IPS-15b (cell line): Measurements from ENCODE around the gene SLC4A2.

Experiments used
- H3K27me3 ChIP-seq: one replicate; pipeline ENCODE4 v1.6.1; 2013; ENCODE audit warnings: low read length; ENCODE audit not compliant: control insufficient read depth, insufficient read depth
- H3K36me3 ChIP-seq: one replicate; pipeline ENCODE4 v1.6.1; 2013; ENCODE audit warnings: low read length; ENCODE audit not compliant: control insufficient read depth, insufficient read depth
- H3K4me1 ChIP-seq: one replicate; pipeline ENCODE4 v1.6.1; 2013; ENCODE audit warnings: mild to moderate bottlenecking, low read length; ENCODE audit not compliant: control insufficient read depth, insufficient read depth
- H3K4me3 ChIP-seq: one replicate; pipeline ENCODE4 v1.5.1; 2013; ENCODE audit warnings: low read depth, low read length
- H3K9ac ChIP-seq: one replicate; pipeline ENCODE4 v1.6.1; 2013; ENCODE audit warnings: low read depth, mild to moderate bottlenecking, low read length
- H3K9me3 ChIP-seq: one replicate; pipeline ENCODE4 v1.6.1; 2013; ENCODE audit warnings: mild to moderate bottlenecking, low read length; ENCODE audit not compliant: control insufficient read depth, insufficient read depth

SLC4A2 gene

DNA sequence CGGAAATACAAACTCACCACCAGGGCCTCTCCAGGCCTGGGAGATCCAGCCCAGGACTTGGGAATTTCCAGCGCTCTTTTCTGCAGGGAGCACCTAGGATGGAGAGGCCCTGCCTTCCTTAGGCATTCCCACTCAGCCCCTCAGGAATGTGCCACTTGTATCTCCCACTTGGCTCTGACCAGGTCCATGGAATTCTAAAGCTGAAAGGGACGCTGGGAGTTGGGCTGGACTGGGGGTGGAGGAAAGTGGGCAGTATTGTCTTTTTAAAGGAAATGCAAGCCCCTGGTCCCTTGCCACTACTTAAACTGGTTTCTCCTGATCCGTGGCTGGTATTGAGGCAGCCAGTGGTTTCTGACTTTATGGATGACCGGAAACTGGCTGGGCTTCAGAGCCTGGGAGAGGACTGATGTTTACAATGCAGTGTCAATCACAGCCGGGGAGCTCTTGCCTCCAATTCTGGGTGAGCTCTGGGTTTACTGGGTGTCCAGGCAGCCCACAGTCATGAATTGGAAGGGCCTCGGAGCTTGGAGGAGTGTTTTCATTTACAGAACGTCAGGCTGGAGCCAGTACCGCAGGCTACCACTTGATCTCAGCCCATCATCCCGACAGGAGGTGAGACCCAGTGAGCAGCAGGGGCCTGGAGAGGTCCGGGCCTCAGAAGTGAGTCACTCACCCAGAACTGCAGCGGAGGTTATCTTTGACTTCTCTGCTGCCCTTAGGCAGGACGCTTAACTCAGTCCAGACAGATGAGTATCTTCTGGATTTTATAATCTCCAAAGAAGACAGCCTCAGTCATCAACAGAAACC, 54.2 kb downstream of the SLC4A2 start:
- no peak overlapping the region for H3K9ac ChIP-seq
- H3K27me3 ChIP-seq: peaks cover 8% of the 10 kb centered on the region
- H3K9me3 ChIP-seq: no peaks in the 10 kb centered on the region
- peaks cover 7% of the 10 kb centered on the region for H3K36me3 ChIP-seq
- H3K4me1 ChIP-seq: peaks cover 2% of the 10 kb centered on the region
- peak overlapping the region; percentile 30 for H3K4me3 ChIP-seq

DNA sequence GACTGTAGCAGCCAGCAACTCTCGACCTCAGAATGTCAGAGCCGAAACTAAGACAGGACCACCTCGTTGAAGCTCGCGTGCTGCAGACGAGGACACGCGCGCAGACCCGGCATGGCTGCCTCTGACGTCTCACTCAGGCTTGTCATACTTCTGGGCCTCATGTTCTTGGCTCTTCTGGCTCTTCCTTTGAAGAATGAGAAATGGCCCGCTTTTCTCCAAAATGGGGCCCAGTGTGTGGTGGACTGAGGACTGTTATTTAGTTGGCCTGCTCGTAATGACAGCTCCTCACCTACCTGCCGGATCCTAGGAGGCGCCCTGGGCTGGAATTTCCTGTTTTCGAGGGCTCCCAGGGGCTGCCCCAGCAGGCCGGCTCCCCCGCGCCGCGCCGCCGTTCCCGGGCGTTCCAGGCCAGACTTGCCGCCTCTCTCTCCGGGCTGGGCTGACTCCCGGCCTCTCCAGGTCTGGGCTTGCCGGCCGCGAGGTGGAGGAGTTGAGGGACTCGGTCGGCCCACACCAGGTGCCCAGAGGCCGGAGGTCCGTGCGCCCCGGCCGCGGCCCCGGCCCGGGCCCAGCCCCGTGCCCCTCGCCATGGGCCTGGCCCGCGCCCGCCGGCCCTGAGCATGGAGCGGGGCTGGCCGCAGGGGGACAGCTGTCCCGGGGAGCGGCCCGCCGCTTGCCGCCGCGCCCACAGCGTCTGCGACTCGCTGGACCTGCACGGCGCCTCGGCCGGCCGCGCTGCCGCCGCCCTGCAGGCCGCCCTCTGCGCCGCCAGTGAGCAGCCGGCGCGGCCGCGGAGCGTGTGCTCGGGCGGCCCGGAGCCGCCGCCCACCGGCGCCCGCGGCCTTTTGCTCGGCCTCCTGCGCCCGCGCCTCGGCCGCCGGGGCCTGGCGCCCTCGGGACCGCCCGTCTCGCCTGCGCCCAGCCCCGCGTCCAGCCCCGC, 55.0 kb downstream of the SLC4A2 start:
- Histone ChIP-seq H3K27me3 (peaks cover 8% of the 10 kb centered on the region), H3K4me3 (peak overlapping the region; percentile 30), H3K9ac (no peak overlapping the region), H3K36me3 (peaks cover 12% of the 10 kb centered on the region), H3K4me1 (peaks cover 2% of the 10 kb centered on the region), H3K9me3 (no peaks in the 10 kb centered on the region)

DNA sequence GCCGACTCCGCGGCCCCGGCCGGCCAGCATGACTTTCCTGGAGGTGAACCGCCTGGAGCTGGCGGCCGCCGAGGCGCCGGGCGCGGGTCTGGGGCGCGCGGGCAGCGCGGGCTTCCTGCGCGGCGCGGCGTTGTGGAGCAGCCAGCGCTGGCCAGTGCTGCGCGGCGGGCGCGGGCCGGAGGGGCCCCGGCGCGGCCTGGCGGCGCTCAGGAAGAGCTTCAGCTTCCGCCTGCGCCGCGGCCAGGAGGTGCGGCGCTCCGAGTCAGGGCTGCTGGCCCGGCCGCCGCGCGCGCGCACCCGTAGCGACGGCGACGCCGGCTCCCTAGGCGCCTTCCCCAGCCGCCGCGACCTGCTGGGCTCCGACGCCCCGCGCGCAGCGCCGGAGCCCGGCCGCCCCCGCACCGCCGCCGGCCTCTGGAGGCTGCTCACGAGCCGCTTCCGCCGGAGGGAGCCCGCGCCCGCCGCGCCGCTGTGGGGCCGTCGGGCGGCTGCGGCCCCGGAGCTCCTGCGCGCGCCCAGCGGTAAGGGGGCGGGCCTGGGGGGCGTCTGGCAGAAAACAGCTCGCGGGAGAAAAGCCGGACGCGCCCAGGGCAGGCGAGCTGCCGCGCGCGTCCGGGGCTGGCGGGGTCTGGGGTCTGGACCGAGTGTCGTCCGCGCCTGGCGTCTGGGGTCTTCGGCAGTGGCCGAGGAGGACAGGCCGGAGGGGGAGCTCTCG, 55.9 kb downstream of the SLC4A2 start:
- no peaks in the 10 kb centered on the region for H3K9me3 ChIP-seq
- H3K4me1 ChIP-seq: peaks cover 2% of the 10 kb centered on the region
- peak overlapping the region; percentile 22 for H3K4me3 ChIP-seq
- H3K27me3 ChIP-seq: peaks cover 8% of the 10 kb centered on the region
- peaks cover 18% of the 10 kb centered on the region for H3K36me3 ChIP-seq
- H3K9ac ChIP-seq: no peak overlapping the region

- peaks cover 8% of the 10 kb centered on the region for H3K27me3 ChIP-seq
- no peak overlapping the region for H3K9ac ChIP-seq
- H3K36me3 ChIP-seq: peaks cover 22% of the 10 kb centered on the region
- no peaks in the 10 kb centered on the region for H3K9me3 ChIP-seq
- H3K4me1 ChIP-seq: peaks cover 2% of the 10 kb centered on the region
- peak overlapping the region; percentile 22 for H3K4me3 ChIP-seq
These were observed 56.5 kb downstream of the SLC4A2 start for GRCh38 chr7:151115836-151116418.

DNA sequence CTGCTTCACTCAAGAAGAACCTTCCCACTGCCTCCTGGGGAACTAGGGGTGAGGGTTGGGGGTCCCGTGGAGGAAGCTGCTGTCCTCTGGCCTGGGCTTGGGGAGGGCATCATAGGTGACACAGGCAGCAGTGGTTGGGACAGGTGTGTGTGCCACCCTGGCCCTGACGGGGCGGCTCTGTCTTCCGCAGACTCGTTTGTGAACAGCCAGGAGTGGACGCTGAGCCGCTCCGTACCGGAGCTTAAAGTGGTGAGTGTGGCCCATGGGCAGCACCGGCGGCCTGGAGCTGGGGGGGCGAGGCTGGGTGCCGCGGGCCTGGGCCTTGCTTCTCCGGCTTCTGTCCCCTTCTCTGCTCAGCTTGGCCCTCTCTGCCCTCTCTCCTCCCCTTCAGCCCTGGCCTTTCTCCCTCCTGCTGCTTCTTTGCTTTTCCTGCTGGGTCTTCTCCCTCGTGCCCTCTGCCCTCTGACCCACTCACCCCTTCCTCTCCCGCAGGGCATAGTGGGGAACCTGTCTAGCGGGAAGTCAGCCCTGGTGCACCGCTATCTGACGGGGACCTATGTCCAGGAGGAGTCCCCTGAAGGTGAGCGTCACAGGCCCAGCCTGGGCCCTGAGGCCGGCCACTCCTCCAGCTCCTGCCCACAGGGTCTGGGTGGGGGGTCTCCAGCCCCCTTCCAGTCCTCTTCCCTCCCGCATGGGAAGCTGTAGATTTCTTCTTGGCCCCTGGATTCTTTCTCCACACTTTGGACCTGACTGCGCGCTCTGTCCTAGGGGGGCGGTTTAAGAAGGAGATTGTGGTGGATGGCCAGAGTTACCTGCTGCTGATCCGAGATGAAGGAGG, 57.4 kb downstream of the SLC4A2 start:
- Histone ChIP-seq H3K4me3 (no peak overlapping the region), H3K4me1 (peaks cover 2% of the 10 kb centered on the region), H3K27me3 (peaks cover 6% of the 10 kb centered on the region), H3K9me3 (no peaks in the 10 kb centered on the region), H3K36me3 (peaks cover 25% of the 10 kb centered on the region), H3K9ac (no peak overlapping the region)

GRCh38 chr7:151117565-151117964, 58.2 kb downstream of the SLC4A2 start:
- H3K4me3 ChIP-seq: no peak overlapping the region
- no peaks in the 10 kb centered on the region for H3K9me3 ChIP-seq
- no peak overlapping the region for H3K9ac ChIP-seq
- peaks cover 2% of the 10 kb centered on the region for H3K4me1 ChIP-seq
- H3K36me3 ChIP-seq: peaks cover 25% of the 10 kb centered on the region
- peaks cover 6% of the 10 kb centered on the region for H3K27me3 ChIP-seq

- peaks cover 2% of the 10 kb centered on the region for H3K4me1 ChIP-seq
These were observed 59.0 kb downstream of the SLC4A2 start for GRCh38 chr7:151118108-151119054.

GRCh38 chr7:151119055-151119415, 59.6 kb downstream of the SLC4A2 start:
- Histone ChIP-seq H3K9me3 (no peaks in the 10 kb centered on the region), H3K36me3 (peaks cover 25% of the 10 kb centered on the region), H3K4me3 (no peak overlapping the region), H3K4me1 (peaks cover 2% of the 10 kb centered on the region), H3K9ac (no peak overlapping the region), H3K27me3 (peaks cover 4% of the 10 kb centered on the region)

More at GRCh38 chr7:151118108-151119054, 59.0 kb downstream of the SLC4A2 start:
- Histone ChIP-seq H3K4me3 (no peak overlapping the region), H3K9me3 (no peaks in the 10 kb centered on the region), H3K9ac (no peak overlapping the region), H3K27me3 (peaks cover 3% of the 10 kb centered on the region), H3K36me3 (peaks cover 25% of the 10 kb centered on the region)

- H3K4me1 ChIP-seq: peaks cover 2% of the 10 kb centered on the region
- peaks cover 25% of the 10 kb centered on the region for H3K36me3 ChIP-seq
- H3K27me3 ChIP-seq: peaks cover 12% of the 10 kb centered on the region
- H3K4me3 ChIP-seq: no peak overlapping the region
- H3K9me3 ChIP-seq: no peaks in the 10 kb centered on the region
- no peak overlapping the region for H3K9ac ChIP-seq
These were observed 60.5 kb downstream of the SLC4A2 start for GRCh38 chr7:151119902-151120301.

- no peak overlapping the region for H3K9ac ChIP-seq
- no peaks in the 10 kb centered on the region for H3K9me3 ChIP-seq
- H3K4me1 ChIP-seq: peaks cover under 1% of the 10 kb centered on the region
- peaks cover 25% of the 10 kb centered on the region for H3K36me3 ChIP-seq
- peaks cover 14% of the 10 kb centered on the region for H3K27me3 ChIP-seq
- H3K4me3 ChIP-seq: no peak overlapping the region
These were observed 61.5 kb downstream of the SLC4A2 start for GRCh38 chr7:151120896-151121295.
